ENCODE data around the gene NDST3.
"Not testable (repeated sequence)": the region's sequence is repeated elsewhere in the genome, so short reads cannot be mapped to it uniquely, and the experiment has no call there.

NDST3 gene

GRCh38 chr4:118260309-118260708 is 226.0 kb downstream of the NDST3 start:
- no peak for DNase-seq (ENCODE audit: low read depth)
- in situ Hi-C loops (cut with HindIII; ENCODE audit: low sequenced_read_pairs), result no loop called here
- H3K4me3 ChIP-seq (ENCODE audit: low read depth, low read length), result no peak overlapping the region
- no peak for TF ChIP-seq CTCF (IDR thresholded peaks at IDR 0.05; ENCODE audit: low read depth, low read length, missing control alignments)

- no peak for DNase-seq (ENCODE audit: low read depth)
- no peak overlapping the region for H3K4me3 ChIP-seq (ENCODE audit: low read depth, low read length)
- in situ Hi-C loops (cut with HindIII; ENCODE audit: low sequenced_read_pairs), result no loop called here
- no peak for TF ChIP-seq CTCF (IDR thresholded peaks at IDR 0.05; ENCODE audit: low read depth, low read length, missing control alignments)
Observed at GRCh38 chr4:118264096-118264495, 229.8 kb downstream of the NDST3 start.

GRCh38 chr4:118265312-118266144 is 231.2 kb downstream of the NDST3 start:
- no peak for DNase-seq (ENCODE audit: low read depth)
- in situ Hi-C loops (cut with HindIII; ENCODE audit: low sequenced_read_pairs), result no loop called here
- H3K4me3 ChIP-seq (ENCODE audit: low read depth, low read length), result peak overlapping the region; percentile 41
- TF ChIP-seq CTCF (IDR thresholded peaks at IDR 0.05; ENCODE audit: low read depth, low read length, missing control alignments), result no peak

- H3K4me3 ChIP-seq (ENCODE audit: low read depth, low read length); in situ Hi-C loops (cut with HindIII; ENCODE audit: low sequenced_read_pairs); DNase-seq (ENCODE audit: low read depth): not testable (repeated sequence)
Observed at GRCh38 chr4:118266145-118266496, 231.8 kb downstream of the NDST3 start.

- DNase-seq (ENCODE audit: low read depth), result no peak
- in situ Hi-C loops (cut with HindIII; ENCODE audit: low sequenced_read_pairs), result no loop called here
- no peak overlapping the region for H3K4me3 ChIP-seq (ENCODE audit: low read depth, low read length)
- TF ChIP-seq CTCF (IDR thresholded peaks at IDR 0.05; ENCODE audit: low read depth, low read length, missing control alignments), result no peak
Observed at GRCh38 chr4:118268780-118269179, 234.5 kb downstream of the NDST3 start.

- no peak overlapping the region for H3K4me3 ChIP-seq (ENCODE audit: low read depth, low read length)
- TF ChIP-seq CTCF (IDR thresholded peaks at IDR 0.05; ENCODE audit: low read depth, low read length, missing control alignments), result peak; percentile 11
- in situ Hi-C loops (cut with HindIII; ENCODE audit: low sequenced_read_pairs), result no loop called here
- DNase-seq (ENCODE audit: low read depth), result peak; percentile 55
Observed at GRCh38 chr4:118270492-118270891, 236.2 kb downstream of the NDST3 start.

GRCh38 chr4:118271788-118272187 is 237.5 kb downstream of the NDST3 start:
- H3K4me3 ChIP-seq (ENCODE audit: low read depth, low read length), result no peak overlapping the region
- in situ Hi-C loops (cut with HindIII; ENCODE audit: low sequenced_read_pairs), result no loop called here
- no peak for TF ChIP-seq CTCF (IDR thresholded peaks at IDR 0.05; ENCODE audit: low read depth, low read length, missing control alignments)
- no peak for DNase-seq (ENCODE audit: low read depth)

Data from astrocyte of the cerebellum (primary cell).